SK-N-SH (cell line): Measurements from ENCODE around the gene PDE2A. TPM values are rescaled to one million over a fixed set of nuclear protein-coding genes. Genes with fewer than 3 reads are reported as not detected.

ENCODE experiments used
- CTCF ChIA-PET: fragments of 300-600, 350-600 bp; formaldehyde crosslinking; extraction: SDS; loops from one replicate; lab custom pipeline; 2021; lab: Yijun Ruan, JAX
- POLR2A ChIA-PET: fragments of 350-600 bp; sonication (Branson Sonifier 250); formaldehyde crosslinking; extraction: SDS; loops from one replicate; lab custom pipeline; 2020; ENCODE audit warnings: antibody characterized with exemption, inconsistent platforms; lab: Yijun Ruan, JAX
- DNase-seq: peaks from one replicate; pipeline ENCODE4 v3.0.0; 2012
- H2AFZ ChIP-seq: fragments of 200-600 bp; sonication (generic); 2 replicates; pipeline ENCODE4 v1.8.1; 2016; ENCODE audit warnings: antibody characterized with exemption, mild to moderate bottlenecking, low read depth
- H3F3A ChIP-seq: fragments of 200-600 bp; sonication (generic); replicated peaks from 2 replicates; pipeline ENCODE3; 2016; ENCODE audit warnings: antibody characterized with exemption, mild to moderate bottlenecking; ENCODE audit not compliant: insufficient read depth
- H3K27ac ChIP-seq, 2 experiments: fragments of 200-500 bp in 1 of 2; fragments of 200-600 bp in 1 of 2; sonication (Bioruptor generic) in 1 of 2; sonication (generic), shearing (Covaris generic) in 1 of 2; 2 replicates each; pipeline versions ENCODE4 v1.5.1 to v1.6.1; 2014 to 2016; ENCODE audit warnings: low read depth in 2 of 2, inconsistent platforms in 1 of 2, low read length in 1 of 2, mild to moderate bottlenecking in 1 of 2, mixed read lengths in 1 of 2
- H3K27me3 ChIP-seq: fragments of 200-600 bp; sonication (generic), shearing (Covaris generic); 2 replicates; pipeline ENCODE4 v1.6.1; 2016; ENCODE audit warnings: mixed run types; ENCODE audit not compliant: insufficient read depth
- H3K36me3 ChIP-seq, 2 experiments: fragments of 200-500 bp in 1 of 2; fragments of 200-600 bp in 1 of 2; sonication (Bioruptor generic) in 1 of 2; sonication (generic) in 1 of 2; replicated peaks in 1 of 2; 2 replicates each; pipeline versions ENCODE3 to v1.5.1; 2014 to 2016; ENCODE audit warnings: low read length in 1 of 2, mild to moderate bottlenecking in 1 of 2; ENCODE audit not compliant: insufficient read depth in 2 of 2, control insufficient read depth in 1 of 2
- H3K4me1 ChIP-seq, 2 experiments: fragments of 200-500 bp in 1 of 2; fragments of 200-600 bp in 1 of 2; sonication (Bioruptor generic) in 1 of 2; sonication (generic), shearing (Covaris generic) in 1 of 2; 2 replicates each; pipeline versions ENCODE4 v1.5.1 to v1.6.1; 2014 to 2016; ENCODE audit warnings: low read depth in 1 of 2, low read length in 1 of 2, mixed run types in 1 of 2; ENCODE audit not compliant: insufficient read depth in 2 of 2, control insufficient read depth in 1 of 2
- H3K4me2 ChIP-seq: fragments of 200-600 bp; sonication (generic), shearing (Covaris generic); 2 replicates; pipeline ENCODE4 v1.6.1; 2017; ENCODE audit warnings: mixed run types
- H3K4me3 ChIP-seq, 2 experiments: fragments of 200-500 bp in 1 of 2; fragments of 200-600 bp in 1 of 2; sonication (Bioruptor generic) in 1 of 2; sonication (generic), shearing (Covaris generic) in 1 of 2; 2 replicates each; pipeline versions ENCODE4 v1.5.1 to v1.8.1; 2014 to 2016; ENCODE audit warnings: low read depth in 2 of 2, inconsistent platforms in 1 of 2, low read length in 1 of 2, mild to moderate bottlenecking in 1 of 2, mixed read lengths in 1 of 2, moderate library complexity in 1 of 2
- H3K79me2 ChIP-seq: fragments of 200-600 bp; sonication (generic); 2 replicates; pipeline ENCODE4 v1.8.1; 2017; ENCODE audit warnings: mild to moderate bottlenecking; ENCODE audit not compliant: insufficient read depth
- H3K9ac ChIP-seq: fragments of 200-600 bp; sonication (generic); 2 replicates; pipeline ENCODE4 v1.6.1; 2017; ENCODE audit warnings: mixed run types
- H3K9me2 ChIP-seq: fragments of 200-600 bp; sonication (generic); 2 replicates; pipeline ENCODE4 v1.6.1; 2017; ENCODE audit warnings: mixed run types
- H3K9me3 ChIP-seq: fragments of 200-600 bp; sonication (generic); 2 replicates; pipeline ENCODE4 v1.6.1; 2017; ENCODE audit warnings: mixed run types, mild to moderate bottlenecking, moderate library complexity
- H4K20me1 ChIP-seq: fragments of 200-600 bp; sonication (generic); 2 replicates; pipeline ENCODE4 v1.6.1; 2017; ENCODE audit warnings: mild to moderate bottlenecking, mixed run types; ENCODE audit not compliant: insufficient read depth
- CTCF ChIP-seq: fragments of 200-600 bp; sonication (generic); IDR thresholded peaks from 2 replicates; pipeline ENCODE4 v1.6.1; 2017; ENCODE audit warnings: antibody characterized with exemption, mild to moderate bottlenecking, moderate library complexity
- ELF1 ChIP-seq: IDR thresholded peaks from 2 replicates; pipeline ENCODE4 v1.4.0; 2012
- EP300 ChIP-seq, 2 experiments: IDR thresholded peaks; 2 replicates each; pipeline versions ENCODE4 v1.4.0 to v1.6.1; 2012; ENCODE audit warnings: borderline replicate concordance in 1 of 2, low read depth in 1 of 2, low read length in 1 of 2
- EZH2phosphoT487 ChIP-seq: fragments of 200-600 bp; sonication (generic); IDR thresholded peaks from 2 replicates; pipeline ENCODE4 v1.6.1; 2017; ENCODE audit warnings: low read depth, mixed run types, mild to moderate bottlenecking, antibody characterized with exemption, moderate library complexity, borderline replicate concordance
- FOSL2 ChIP-seq: IDR thresholded peaks from 2 replicates; pipeline ENCODE4 v1.4.0; 2012; ENCODE audit warnings: low read depth, mild to moderate bottlenecking, moderate library complexity, borderline replicate concordance
- GATA2 ChIP-seq: sonication (generic); formaldehyde crosslinking; IDR thresholded peaks from 2 replicates; pipeline ENCODE4 v1.5.0; 2020; ENCODE audit warnings: mild to moderate bottlenecking, missing genetic modification reagents
- IRF3 ChIP-seq: fragments of 150-350 bp; IDR thresholded peaks from 2 replicates; pipeline ENCODE4 v1.6.1; 2016; ENCODE audit warnings: mild to moderate bottlenecking, low read depth, low read length
- MAX ChIP-seq: IDR thresholded peaks from 2 replicates; pipeline ENCODE4 v1.4.0; 2012; ENCODE audit warnings: low read depth
- MXI1 ChIP-seq: IDR thresholded peaks from 2 replicates; pipeline ENCODE4 v1.6.1; 2012; ENCODE audit warnings: mild to moderate bottlenecking, low read depth, low read length, improper control_type of control experiment
- NFIC ChIP-seq: IDR thresholded peaks from 2 replicates; pipeline ENCODE4 v1.4.0; 2012; ENCODE audit warnings: borderline replicate concordance
- PBX3 ChIP-seq: IDR thresholded peaks from 2 replicates; pipeline ENCODE4; 2012
- POLR2AphosphoS5 ChIP-seq: IDR thresholded peaks from 2 replicates; pipeline ENCODE4 v1.6.1; 2012; ENCODE audit warnings: low read depth, low read length
- RXRA ChIP-seq: IDR thresholded peaks from 2 replicates; pipeline ENCODE4 v1.4.0; 2012; ENCODE audit warnings: low read depth, mild to moderate bottlenecking, borderline replicate concordance
- SIN3A ChIP-seq: IDR thresholded peaks from 2 replicates; pipeline ENCODE4 v1.6.1; 2012; ENCODE audit warnings: low read depth, mild to moderate bottlenecking, low read length, moderate library complexity, borderline replicate concordance
- TAF1 ChIP-seq: IDR thresholded peaks from 2 replicates; pipeline ENCODE4 v1.6.1; 2012; ENCODE audit warnings: low read depth, mild to moderate bottlenecking, low read length, moderate library complexity, borderline replicate concordance
- TCF12 ChIP-seq: IDR thresholded peaks from 2 replicates; pipeline ENCODE4 v1.4.0; 2012
- USF1 ChIP-seq: IDR thresholded peaks from 2 replicates; pipeline ENCODE4 v1.4.0; 2012; ENCODE audit warnings: low read depth, borderline replicate concordance
- WGBS: methylation state at CpG from one replicate; pipeline ENCODE4 v1.1.6; 2017; ENCODE audit warnings: low lambda C conversion rate; 5-methylcytosine and 5-hydroxymethylcytosine counted together
- polyA plus RNA-seq, 3 experiments: library from polyadenylated mRNA; depleted of rRNA; stranded (reverse); fragments of >200 nt; gene quantifications; 2 replicates each; pipeline ENCODE4 v1.2.3, GENCODE V29; 2012

Gene PDE2A
- polyA plus RNA-seq, 1 of the 3 experiments (the other 2 are of a cell fraction), result 0.43 TPM

GRCh38 chr11:72665911-72666472 is 8.2 kb downstream of the PDE2A start:
- H3K4me2 ChIP-seq, result no peak overlapping the region
- ChIA-PET CTCF (interaction anchor here (1.0 to 4.5 kb wide), 5 partner anchors 17 to 194 kb away, joined by 3 to 15 read pairs (median 5); no protein-coding TSS in a partner anchor), POLR2A (interaction anchor here (0.6 kb wide), 1 partner anchor 16 kb away, joined by 3 read pairs; no protein-coding TSS in a partner anchor)
- no peak for DNase-seq
- no peak for TF ChIP-seq GATA2 (CRISPR knock-in tag)
- no peak for TF ChIP-seq USF1
- no peak for TF ChIP-seq IRF3
- TF ChIP-seq FOSL2, result no peak
- TF ChIP-seq EP300 (IDR thresholded peaks at IDR 0.05; ENCODE audit: borderline replicate concordance in 1 of 2, low read depth in 1 of 2, low read length in 1 of 2), result no peak
- no peak for TF ChIP-seq NFIC
- TF ChIP-seq EZH2phosphoT487, result no peak
- no peak for TF ChIP-seq SIN3A
- TF ChIP-seq ELF1, result no peak
- TF ChIP-seq TCF12, result no peak
- TF ChIP-seq POLR2AphosphoS5, result no peak
- no peak for TF ChIP-seq CTCF
- no peak for TF ChIP-seq MXI1
- no peak for TF ChIP-seq RXRA
- TF ChIP-seq MAX, result no peak
- TF ChIP-seq PBX3, result no peak
- no peak for TF ChIP-seq TAF1
- whole genome bisulfite sequencing, result 21% methylated on average over 6 of the region's 6 CpGs
- H3K36me3 ChIP-seq, result no peaks in the 10 kb centered on the region
- no peak overlapping the region for H2AFZ ChIP-seq
- H4K20me1 ChIP-seq, result no peaks in the 10 kb centered on the region
- H3K27me3 ChIP-seq, result peaks cover under 1% of the 10 kb centered on the region; the same call in 1 of the 2 replicates
- H3K79me2 ChIP-seq, result no peaks in the 10 kb centered on the region
- H3K27ac ChIP-seq, result no peak overlapping the region
- no peaks in the 10 kb centered on the region for H3K9me2 ChIP-seq
- no peak overlapping the region for H3K4me3 ChIP-seq
- H3K9me3 ChIP-seq, result no peaks in the 10 kb centered on the region
- no peaks in the 10 kb centered on the region for H3F3A ChIP-seq
- peaks cover 0 to 6% of the 10 kb centered on the region in 2 experiments; a peak in 1 of 4 replicates for H3K4me1 ChIP-seq
- no peak overlapping the region for H3K9ac ChIP-seq
